Lower leg skin (tissue), 4 donors: ENCODE data around the gene CACNA1A. TPM values are rescaled to one million over a fixed set of nuclear protein-coding genes. Genes with fewer than 3 reads are reported as not detected.

Source experiments
- DNase-seq, 2 donors: peaks; one replicate each; pipeline ENCODE4 v3.0.0-alpha.2; 2019; ENCODE audit warnings: low spot score in 2 of 2
- H3K4me3 ChIP-seq: fragments of 200-600 bp; sonication (generic); 2 replicates; pipeline ENCODE4 v1.5.1; 2017; ENCODE audit warnings: mild to moderate bottlenecking, low read depth; ENCODE audit not compliant: poor library complexity, severe bottlenecking
- CTCF ChIP-seq, 3 donors: fragments of 450-650 bp; IDR thresholded peaks; one replicate each; pipeline ENCODE4 v1.5.1; 2016; ENCODE audit warnings: antibody characterized with exemption in 3 of 3, mild to moderate bottlenecking in 3 of 3, moderate library complexity in 2 of 3
- POLR2A ChIP-seq, 2 donors: fragments of 450-650 bp; IDR thresholded peaks; one replicate each; pipeline ENCODE4 v1.6.1; 2016 to 2017; ENCODE audit warnings: antibody characterized with exemption in 2 of 2, mild to moderate bottlenecking in 1 of 2, moderate library complexity in 1 of 2
- WGBS, 2 donors: methylation state at CpG; one replicate each; pipeline ENCODE4 v1.1.5; 2018; 5-methylcytosine and 5-hydroxymethylcytosine counted together
- intact Hi-C: fragments of 100-400 bp; cut with DNase I; formaldehyde crosslinking; loops from one replicate; pipeline ENCODE4 v1.15.0; 2023; ENCODE audit warnings: low total_unique reads
- total RNA-seq, 4 donors: library from RNA; depleted of rRNA; stranded (reverse); fragments of >200 nt; gene quantifications; one replicate each; pipeline ENCODE4 v1.1.0, GENCODE V29; 2016

Gene CACNA1A
- total RNA-seq, 4 donors from 2014 or later: 0.16 to 0.46 (median 0.22) TPM; not detected in 1

DNA sequence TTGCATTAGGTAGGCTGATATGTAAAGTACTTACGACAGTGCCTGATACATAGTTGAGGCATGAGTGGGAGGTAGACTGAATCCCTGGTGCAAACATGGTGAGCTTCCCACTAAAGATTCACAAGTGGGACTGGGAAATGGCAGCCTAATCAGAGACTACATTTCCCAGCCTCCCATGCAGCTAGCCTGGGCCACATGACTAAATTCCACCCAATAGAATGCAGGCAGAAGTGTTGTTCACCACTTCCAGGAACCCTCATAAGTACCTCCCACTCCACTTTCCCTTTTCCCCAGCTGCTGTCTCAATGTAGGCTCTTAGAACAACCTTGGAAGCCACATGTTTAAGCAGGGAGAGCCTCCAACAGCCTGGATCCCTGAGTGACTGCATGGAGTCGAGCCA, 104.9 kb downstream of the CACNA1A start:
- intact Hi-C loops: no loop called here
- TF ChIP-seq CTCF (IDR thresholded peaks at IDR 0.05) (no peak), POLR2A (IDR thresholded peaks at IDR 0.05) (no peak)
- no peak for DNase-seq
- WGBS, 2 donors: 74 to 75% methylated on average over 2 of the region's 2 CpGs
- no peak overlapping the region for H3K4me3 ChIP-seq

GRCh38 chr19:13400296-13400695, 106.0 kb downstream of the CACNA1A start:
- intact Hi-C loops: no loop called here
- no peak for DNase-seq
- H3K4me3 ChIP-seq: no peak overlapping the region
- TF ChIP-seq POLR2A (IDR thresholded peaks at IDR 0.05) (no peak), CTCF (IDR thresholded peaks at IDR 0.05) (no peak)

DNA sequence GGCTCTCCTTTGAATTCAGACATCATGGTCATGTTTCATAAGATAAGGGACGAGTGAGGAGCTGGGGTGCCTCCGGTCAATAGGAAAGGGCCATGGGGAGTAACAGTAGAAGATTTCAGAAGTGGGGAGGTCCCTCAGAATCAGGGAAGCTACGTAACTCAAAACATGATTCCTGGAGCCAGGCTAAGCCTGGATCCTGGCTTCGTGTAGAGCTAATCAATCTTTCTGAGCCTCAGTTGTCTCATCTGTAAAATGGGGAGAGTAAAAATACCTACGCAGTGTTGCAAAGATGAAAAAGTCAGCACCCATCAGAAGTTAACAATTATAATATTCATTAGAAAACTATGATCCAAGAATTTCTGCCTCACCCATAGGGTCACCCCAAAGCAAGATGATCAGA, 106.5 kb downstream of the CACNA1A start:
- TF ChIP-seq CTCF (IDR thresholded peaks at IDR 0.05) (no peak), POLR2A (IDR thresholded peaks at IDR 0.05) (no peak)

DNA sequence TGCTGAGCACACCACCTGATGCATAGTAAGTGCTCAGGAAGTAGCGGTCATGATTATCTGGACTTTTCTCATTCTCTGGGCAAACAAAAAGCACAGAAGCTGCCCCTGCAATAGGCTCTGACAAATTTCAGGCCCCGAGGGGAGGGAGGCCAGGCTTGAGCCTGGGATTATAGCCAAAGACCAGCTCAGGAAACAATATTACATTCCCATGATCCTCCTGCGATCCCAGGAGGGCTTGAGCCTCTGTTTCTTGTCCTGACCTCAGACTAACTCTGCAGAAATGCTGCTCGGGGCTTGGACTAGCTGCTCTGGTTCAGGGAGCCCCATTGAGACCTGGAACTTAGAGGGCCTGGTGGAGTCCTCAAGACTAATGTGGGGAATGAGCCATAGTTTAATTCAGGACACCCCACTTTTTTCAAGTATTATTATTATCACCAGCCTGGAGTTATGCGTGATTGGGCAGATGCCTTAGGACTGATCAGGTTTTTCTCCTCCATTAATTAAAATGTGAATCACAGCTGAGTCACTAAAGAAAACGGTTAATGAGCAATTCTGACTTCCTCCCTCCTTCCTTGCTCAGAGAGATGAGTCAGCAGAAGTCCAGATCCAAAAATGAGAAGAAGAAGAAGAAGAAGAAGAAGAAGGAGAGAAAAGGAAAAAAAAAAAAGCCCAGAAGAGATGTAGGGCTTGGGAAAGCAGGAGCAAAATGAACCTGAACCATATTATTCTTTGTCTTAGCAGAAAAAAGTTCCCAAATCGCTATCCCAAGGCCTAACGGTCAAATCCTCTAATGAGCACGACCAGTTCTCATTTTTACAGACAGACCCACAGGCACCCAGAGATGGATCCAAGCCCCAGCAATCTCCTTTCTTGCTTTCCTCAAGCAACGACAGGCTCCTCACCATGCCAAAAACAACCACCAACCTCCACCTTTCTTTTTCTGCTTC, 107.2 kb downstream of the CACNA1A start:
- no peak overlapping the region for H3K4me3 ChIP-seq
- intact Hi-C loops: no loop called here
- no peak for TF ChIP-seq CTCF (IDR thresholded peaks at IDR 0.05)
- TF ChIP-seq POLR2A (IDR thresholded peaks at IDR 0.05): no peak
- no peak for DNase-seq
- WGBS, 2 donors: 43% methylated on average over 10 of the region's 10 CpGs

More for the DNA sequence above, 106.5 kb downstream of the CACNA1A start:
- intact Hi-C loops: no loop called here
- DNase-seq: no peak
- 80 to 81% methylated on average over 5 of the region's 5 CpGs for WGBS, 2 donors
- no peak overlapping the region for H3K4me3 ChIP-seq

GRCh38 chr19:13398182-13398581, 108.1 kb downstream of the CACNA1A start:
- intact Hi-C loops: no loop called here
- H3K4me3 ChIP-seq: no peak overlapping the region
- no peak for DNase-seq
- 84 to 91% methylated on average over 4 of the region's 4 CpGs for WGBS, 2 donors
- TF ChIP-seq POLR2A (IDR thresholded peaks at IDR 0.05) (no peak), CTCF (IDR thresholded peaks at IDR 0.05) (no peak)
